Measurements from ENCODE around the gene C17orf107. TPM values are rescaled to one million over a fixed set of nuclear protein-coding genes. Genes with fewer than 3 reads are reported as not detected.

C17orf107 gene
- total and polyA plus RNA-seq, 12 donors, result 0.42 to 4.2 (median 1.1) TPM

GRCh38 chr17:4859816-4860625 lies 39.3 kb upstream of the C17orf107 start:
- Histone ChIP-seq H3K9me3 (replicated peaks in 1 of 3) (no peaks in the 10 kb centered on the region), H3K4me3 (no peak overlapping the region), H3K27ac (peak overlapping the region in 1 of 5 donors; percentile 3), H3K27me3 (no peaks in the 10 kb centered on the region), H3K36me3 (replicated peaks in 1 of 2) (no peaks in the 10 kb centered on the region), H3K4me1 (replicated peaks in 1 of 2) (peaks cover 17 to 19% of the 10 kb centered on the region in 2 donors)
- intact Hi-C loops (cut with DNase I), result no loop called here
- 85 to 89% (median 87%) methylated on average over 32 of the region's 32 CpGs for WGBS, 4 donors
- TF ChIP-seq POLR2A (IDR thresholded peaks at IDR 0.05) (no peak), CTCF (IDR thresholded peaks at IDR 0.05) (no peak)
- no peak for DNase-seq

GRCh38 chr17:4860651-4861050 lies 38.7 kb upstream of the C17orf107 start:
- Histone ChIP-seq H3K4me1 (replicated peaks in 1 of 2) (peaks cover 17 to 19% of the 10 kb centered on the region in 2 donors), H3K9me3 (replicated peaks in 1 of 3) (no peaks in the 10 kb centered on the region), H3K27me3 (no peaks in the 10 kb centered on the region), H3K27ac (peak overlapping the region in 1 of 5 donors; percentile 3), H3K36me3 (replicated peaks in 1 of 2) (no peaks in the 10 kb centered on the region), H3K4me3 (no peak overlapping the region)
- no peak for DNase-seq
- intact Hi-C loops (cut with DNase I), result no loop called here
- 91 to 94% (median 93%) methylated on average over 9 of the region's 9 CpGs for WGBS, 4 donors
- TF ChIP-seq CTCF (IDR thresholded peaks at IDR 0.05) (no peak), POLR2A (IDR thresholded peaks at IDR 0.05) (no peak)

GRCh38 chr17:4861052-4861451 lies 38.3 kb upstream of the C17orf107 start:
- 89 to 95% (median 92%) methylated on average over 12 to 16 of the region's 16 CpGs for WGBS, 4 donors
- H3K27ac ChIP-seq, result peak overlapping the region in 1 of 5 donors; percentile 3
- intact Hi-C loops (cut with DNase I), result no loop called here
- TF ChIP-seq CTCF (IDR thresholded peaks at IDR 0.05) (no peak), POLR2A (IDR thresholded peaks at IDR 0.05) (no peak)
- H3K9me3 ChIP-seq (replicated peaks in 1 of 3), result no peaks in the 10 kb centered on the region
- H3K4me1 ChIP-seq (replicated peaks in 1 of 2), result peaks cover 17 to 19% of the 10 kb centered on the region in 2 donors
- DNase-seq, result no peak
- H3K27me3 ChIP-seq, result no peaks in the 10 kb centered on the region
- H3K4me3 ChIP-seq, result no peak overlapping the region
- no peaks in the 10 kb centered on the region for H3K36me3 ChIP-seq (replicated peaks in 1 of 2)

- no peak for DNase-seq
- intact Hi-C loops (cut with DNase I), result no loop called here
- H3K4me1 ChIP-seq (replicated peaks in 1 of 2), result peaks cover 15 to 17% of the 10 kb centered on the region in 2 donors
- H3K9me3 ChIP-seq (replicated peaks in 1 of 3), result no peaks in the 10 kb centered on the region
- no peak overlapping the region for H3K4me3 ChIP-seq
- TF ChIP-seq CTCF (IDR thresholded peaks at IDR 0.05), result no peak
- TF ChIP-seq POLR2A (IDR thresholded peaks at IDR 0.05), result no peak
- WGBS, 4 donors, result 94 to 97% (median 96%) methylated on average over 4 of the region's 4 CpGs
- no peaks in the 10 kb centered on the region for H3K36me3 ChIP-seq (replicated peaks in 1 of 2)
- no peak overlapping the region for H3K27ac ChIP-seq
- H3K27me3 ChIP-seq, result no peaks in the 10 kb centered on the region
These were observed 36.6 kb upstream of the C17orf107 start for GRCh38 chr17:4862720-4863119.
